ENCODE results near the gene ARHGAP28. TPM values are rescaled to one million over a fixed set of nuclear protein-coding genes. Genes with fewer than 3 reads are reported as not detected.

Gene ARHGAP28
- total and polyA plus RNA-seq, 12 donors = 0.35 to 5.3 (median 2.2) TPM

DNA sequence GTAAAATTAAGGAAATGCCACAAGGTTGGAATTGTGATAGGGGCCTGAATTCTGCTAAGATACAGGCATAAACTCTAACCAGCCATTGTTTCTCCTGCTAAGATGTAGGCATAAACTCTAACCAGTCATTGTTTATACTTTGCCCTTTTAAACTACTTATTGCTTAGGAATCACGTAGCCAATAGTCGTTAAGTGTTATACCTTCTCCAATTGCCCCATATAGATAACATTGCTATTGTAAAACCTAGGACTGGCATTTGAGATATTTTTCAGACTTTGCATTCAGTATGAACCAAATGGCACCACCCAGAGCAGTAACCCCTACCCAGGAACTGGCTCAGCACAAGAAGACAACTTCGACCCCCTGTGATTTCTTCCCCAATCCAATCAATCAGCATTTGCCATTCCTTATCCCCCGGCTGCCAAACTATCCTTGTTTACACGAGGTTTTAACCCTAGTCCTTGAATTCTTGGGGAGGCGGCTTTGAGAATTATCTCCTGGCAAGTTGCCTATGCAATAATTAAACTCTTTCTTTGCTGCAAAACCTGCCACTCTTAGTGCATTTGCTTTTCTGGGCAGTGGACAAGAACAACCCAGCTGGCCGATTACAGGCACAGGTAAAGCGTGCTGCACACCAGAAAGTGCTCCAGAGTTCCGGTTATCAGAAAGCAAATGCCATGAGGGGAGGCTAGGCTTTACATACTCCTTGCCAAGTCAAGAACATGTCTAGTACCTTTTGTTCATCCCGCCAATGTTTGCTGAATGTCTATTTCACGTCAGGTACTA lies 220.5 kb downstream of the ARHGAP28 start:
- ATAC-seq (no peak), DNase-seq (no peak)
- intact Hi-C loops (cut with DNase I) = no loop called here
- TF ChIP-seq, protein P1, sequence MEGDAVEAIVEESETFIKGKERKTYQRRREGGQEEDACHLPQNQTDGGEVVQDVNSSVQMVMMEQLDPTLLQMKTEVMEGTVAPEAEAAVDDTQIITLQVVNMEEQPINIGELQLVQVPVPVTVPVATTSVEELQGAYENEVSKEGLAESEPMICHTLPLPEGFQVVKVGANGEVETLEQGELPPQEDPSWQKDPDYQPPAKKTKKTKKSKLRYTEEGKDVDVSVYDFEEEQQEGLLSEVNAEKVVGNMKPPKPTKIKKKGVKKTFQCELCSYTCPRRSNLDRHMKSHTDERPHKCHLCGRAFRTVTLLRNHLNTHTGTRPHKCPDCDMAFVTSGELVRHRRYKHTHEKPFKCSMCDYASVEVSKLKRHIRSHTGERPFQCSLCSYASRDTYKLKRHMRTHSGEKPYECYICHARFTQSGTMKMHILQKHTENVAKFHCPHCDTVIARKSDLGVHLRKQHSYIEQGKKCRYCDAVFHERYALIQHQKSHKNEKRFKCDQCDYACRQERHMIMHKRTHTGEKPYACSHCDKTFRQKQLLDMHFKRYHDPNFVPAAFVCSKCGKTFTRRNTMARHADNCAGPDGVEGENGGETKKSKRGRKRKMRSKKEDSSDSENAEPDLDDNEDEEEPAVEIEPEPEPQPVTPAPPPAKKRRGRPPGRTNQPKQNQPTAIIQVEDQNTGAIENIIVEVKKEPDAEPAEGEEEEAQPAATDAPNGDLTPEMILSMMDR (IDR thresholded peaks at IDR 0.05) = no peak
- H3K4me1 ChIP-seq = no peaks in the 10 kb centered on the region
- WGBS, 2 donors = 72 to 78% methylated on average over 11 of the region's 11 CpGs
- peaks cover 0 to 26% (median 4%) of the 10 kb centered on the region in 7 donors for H3K27me3 ChIP-seq
- H3K4me3 ChIP-seq = no peak overlapping the region
- H3K9me3 ChIP-seq = no peaks in the 10 kb centered on the region
- H3K36me3 ChIP-seq = no peaks in the 10 kb centered on the region
- H3K27ac ChIP-seq = no peak overlapping the region

GRCh38 chr18:6950641-6951040 lies 221.1 kb downstream of the ARHGAP28 start:
- intact Hi-C loops (cut with DNase I) = no loop called here
- no peak for ATAC-seq
- WGBS, 2 donors = 80 to 87% methylated on average over 14 of the region's 14 CpGs

GRCh38 chr18:6951336-6952090 lies 222.0 kb downstream of the ARHGAP28 start:
- WGBS, 2 donors = 75 to 79% methylated on average over 17 of the region's 17 CpGs
- no peak overlapping the region for H3K27ac ChIP-seq
- no peaks in the 10 kb centered on the region for H3K36me3 ChIP-seq
- TF ChIP-seq, protein P1 (IDR thresholded peaks at IDR 0.05) = no peak
- H3K9me3 ChIP-seq = no peaks in the 10 kb centered on the region
- H3K4me1 ChIP-seq = no peaks in the 10 kb centered on the region
- no peak for ATAC-seq
- H3K4me3 ChIP-seq = no peak overlapping the region
- H3K27me3 ChIP-seq = peaks cover 0 to 19% (median 4%) of the 10 kb centered on the region in 7 donors
- DNase-seq = no peak
- intact Hi-C loops (cut with DNase I) = no loop called here

More at GRCh38 chr18:6950641-6951040, 221.1 kb downstream of the ARHGAP28 start:
- peaks cover 0 to 26% (median 4%) of the 10 kb centered on the region in 7 donors for H3K27me3 ChIP-seq
- no peak for DNase-seq
- no peaks in the 10 kb centered on the region for H3K36me3 ChIP-seq
- no peak overlapping the region for H3K27ac ChIP-seq
- H3K4me1 ChIP-seq = no peaks in the 10 kb centered on the region
- H3K9me3 ChIP-seq = no peaks in the 10 kb centered on the region
- H3K4me3 ChIP-seq = no peak overlapping the region
- TF ChIP-seq, protein P1 (IDR thresholded peaks at IDR 0.05) = no peak

DNA sequence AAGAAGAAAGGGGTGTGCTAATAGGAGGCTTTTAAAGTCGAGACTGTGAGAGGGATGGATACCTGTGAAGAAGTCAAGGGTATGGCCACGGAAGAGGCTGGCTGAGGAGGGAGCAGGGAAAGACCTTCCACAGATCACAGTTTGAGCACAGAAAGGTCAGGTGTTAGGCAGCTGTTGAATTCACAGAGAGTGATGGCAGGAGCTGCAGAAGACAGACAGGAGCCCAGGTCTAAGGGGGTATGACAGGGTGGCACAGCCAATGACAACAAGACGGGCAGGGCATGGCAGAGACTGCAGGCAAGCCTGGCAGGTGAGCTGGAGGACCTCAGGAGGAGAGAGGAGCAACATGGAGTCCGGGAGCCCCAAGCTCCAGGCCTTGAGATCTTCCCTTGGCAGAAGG lies 225.0 kb downstream of the ARHGAP28 start:
- Histone ChIP-seq H3K36me3 (no peaks in the 10 kb centered on the region), H3K4me3 (no peak overlapping the region), H3K9me3 (no peaks in the 10 kb centered on the region), H3K4me1 (no peaks in the 10 kb centered on the region), H3K27me3 (peaks cover 0 to 8% (median 0%) of the 10 kb centered on the region in 7 donors), H3K27ac (no peak overlapping the region)
- TF ChIP-seq, protein P1 (IDR thresholded peaks at IDR 0.05) = no peak
- 83 to 86% methylated on average over 4 of the region's 4 CpGs for WGBS, 2 donors
- ATAC-seq (no peak), DNase-seq (no peak)
- intact Hi-C loops (cut with DNase I) = no loop called here
